GM18867 (cell line): ENCODE data around the gene SCAI.

Experiments
- ATAC-seq: cut with Tn5 transposase; IDR thresholded peaks from one replicate; pipeline ENCODE4 v1.9.1; 2021; ENCODE audit warnings: mild to moderate bottlenecking, moderate library complexity; ENCODE audit not compliant: unreplicated experiment

SCAI gene

GRCh38 chr9:124897570-124898460 lies 245.5 kb downstream of the SCAI start:
- ATAC-seq = no peak

- ATAC-seq = no peak
Observed at GRCh38 chr9:124894741-124895170, 248.6 kb downstream of the SCAI start.

- no peak for ATAC-seq
Observed at GRCh38 chr9:124894035-124894740, 249.1 kb downstream of the SCAI start.
